ES-I3 (cell line): ENCODE results near the gene TMCO4.
"Not testable (repeated sequence)": the region's sequence is repeated elsewhere in the genome, so short reads cannot be mapped to it uniquely, and the experiment has no call there.

Source experiments
- H3K36me3 ChIP-seq: 2 replicates; pipeline ENCODE4 v1.6.1; 2013; ENCODE audit warnings: mild to moderate bottlenecking, low read length, control low read depth, moderate library complexity; ENCODE audit not compliant: insufficient read depth
- H3K4me1 ChIP-seq: 2 replicates; pipeline ENCODE4 v1.6.1; 2013; ENCODE audit warnings: mild to moderate bottlenecking, control low read depth, low read length; ENCODE audit not compliant: insufficient read depth
- H3K9ac ChIP-seq: 2 replicates; pipeline ENCODE4 v1.6.1; 2013; ENCODE audit warnings: low read depth, mild to moderate bottlenecking, low read length, moderate library complexity
- H3K9me3 ChIP-seq: 2 replicates; pipeline ENCODE4 v1.6.1; 2013; ENCODE audit warnings: mild to moderate bottlenecking, low read length, moderate library complexity; ENCODE audit not compliant: control insufficient read depth, insufficient read depth

Gene TMCO4

GRCh38 chr1:19802269-19802668, 2.6 kb upstream of the TMCO4 start:
- Histone ChIP-seq H3K36me3 (no peaks in the 10 kb centered on the region), H3K9me3 (no peaks in the 10 kb centered on the region), H3K9ac (no peak overlapping the region), H3K4me1 (peaks cover 7% of the 10 kb centered on the region; the same call in 1 of the 2 replicates)

GRCh38 chr1:19800076-19800804, 524 bp upstream of the TMCO4 start:
- Histone ChIP-seq H3K4me1 (peaks cover 7% of the 10 kb centered on the region; the same call in 1 of the 2 replicates), H3K9ac (peak overlapping the region; percentile 64; the same call in 1 of the 2 replicates), H3K36me3 (no peaks in the 10 kb centered on the region), H3K9me3 (no peaks in the 10 kb centered on the region)

- H3K36me3 ChIP-seq, result no peaks in the 10 kb centered on the region
- H3K9ac ChIP-seq, result no peak overlapping the region
- peaks cover 7% of the 10 kb centered on the region; the same call in 1 of the 2 replicates for H3K4me1 ChIP-seq
- no peaks in the 10 kb centered on the region for H3K9me3 ChIP-seq
Observed at GRCh38 chr1:19798486-19799229, 1.1 kb downstream of the TMCO4 start.

- Histone ChIP-seq H3K36me3 (no peaks in the 10 kb centered on the region), H3K9ac (no peak overlapping the region), H3K9me3 (no peaks in the 10 kb centered on the region), H3K4me1 (peaks cover 7% of the 10 kb centered on the region; the same call in 1 of the 2 replicates)
Observed at GRCh38 chr1:19797827-19798226, 1.9 kb downstream of the TMCO4 start.

- H3K36me3 ChIP-seq, result no peaks in the 10 kb centered on the region
- peaks cover 4% of the 10 kb centered on the region; the same call in 1 of the 2 replicates for H3K4me1 ChIP-seq
- no peaks in the 10 kb centered on the region for H3K9me3 ChIP-seq
- H3K9ac ChIP-seq, result no peak overlapping the region
Observed at GRCh38 chr1:19794583-19794982, 5.1 kb downstream of the TMCO4 start.

GRCh38 chr1:19793360-19794046, 6.2 kb downstream of the TMCO4 start:
- Histone ChIP-seq H3K9me3 (no peaks in the 10 kb centered on the region), H3K9ac (no peak overlapping the region), H3K4me1 (no peaks in the 10 kb centered on the region), H3K36me3 (no peaks in the 10 kb centered on the region)

- H3K36me3 ChIP-seq, result no peaks in the 10 kb centered on the region
- H3K4me1 ChIP-seq, result no peaks in the 10 kb centered on the region
- H3K9me3 ChIP-seq, result no peaks in the 10 kb centered on the region
- no peak overlapping the region for H3K9ac ChIP-seq
Observed at GRCh38 chr1:19792237-19793002, 7.3 kb downstream of the TMCO4 start.

- H3K9me3 ChIP-seq, H3K36me3 ChIP-seq, H3K9ac ChIP-seq, H3K4me1 ChIP-seq: not testable (repeated sequence)
Observed at GRCh38 chr1:19790061-19790975, 9.4 kb downstream of the TMCO4 start.

- Histone ChIP-seq H3K9ac (no peak overlapping the region), H3K36me3 (no peaks in the 10 kb centered on the region), H3K4me1 (0 out of 2 replicates have a peak, but pooled peaks cover 6% of the 10 kb centered on the region)
Observed at GRCh38 chr1:19786988-19787423, 12.7 kb downstream of the TMCO4 start.

GRCh38 chr1:19785660-19786059, 14.1 kb downstream of the TMCO4 start:
- Histone ChIP-seq H3K9ac (no peak overlapping the region), H3K36me3 (no peaks in the 10 kb centered on the region), H3K9me3 (no peaks in the 10 kb centered on the region), H3K4me1 (0 out of 2 replicates have a peak, but pooled peaks cover 6% of the 10 kb centered on the region)

More at GRCh38 chr1:19786988-19787423, 12.7 kb downstream of the TMCO4 start:
- H3K9me3 ChIP-seq, result no peaks in the 10 kb centered on the region

GRCh38 chr1:19780267-19780877, 19.3 kb downstream of the TMCO4 start:
- no peaks in the 10 kb centered on the region; the same call in 1 of the 2 replicates for H3K4me1 ChIP-seq

GRCh38 chr1:19776933-19777332, 22.8 kb downstream of the TMCO4 start:
- Histone ChIP-seq H3K9me3 (no peaks in the 10 kb centered on the region), H3K9ac (no peak overlapping the region), H3K4me1 (no peaks in the 10 kb centered on the region; the same call in 1 of the 2 replicates), H3K36me3 (no peaks in the 10 kb centered on the region)

More at GRCh38 chr1:19780267-19780877, 19.3 kb downstream of the TMCO4 start:
- Histone ChIP-seq H3K9ac (no peak overlapping the region), H3K9me3 (no peaks in the 10 kb centered on the region), H3K36me3 (no peaks in the 10 kb centered on the region)

- H3K9ac ChIP-seq, result no peak overlapping the region
- no peaks in the 10 kb centered on the region for H3K9me3 ChIP-seq
- H3K36me3 ChIP-seq, result no peaks in the 10 kb centered on the region
- H3K4me1 ChIP-seq, result no peaks in the 10 kb centered on the region; the same call in 1 of the 2 replicates
Observed at GRCh38 chr1:19776287-19776686, 23.4 kb downstream of the TMCO4 start.
